MM.1S (cell line): ENCODE results near the gene GLIS2.

Experiments used
- DNase-seq: peaks from one replicate; pipeline ENCODE4 v3.0.0-alpha.2; 2015
- H2AFZ ChIP-seq: fragments of 300-600 bp; sonication (generic); 2 replicates; pipeline ENCODE4 v1.6.0; 2016; ENCODE audit warnings: antibody characterized with exemption, low read length
- H3F3A ChIP-seq: fragments of 300-600 bp; sonication (generic); 2 replicates; pipeline ENCODE4 v1.6.1; 2016; ENCODE audit warnings: mild to moderate bottlenecking, antibody characterized with exemption, low read length, moderate library complexity, mixed read lengths; ENCODE audit not compliant: insufficient read depth
- H3K27ac ChIP-seq: fragments of 300-600 bp; sonication (generic); 2 replicates; pipeline ENCODE4 v1.5.1; 2016; ENCODE audit warnings: mild to moderate bottlenecking, low read length
- H3K27me3 ChIP-seq: fragments of 300-600 bp; sonication (generic); replicated peaks from 2 replicates; pipeline ENCODE4 v1.6.0; 2016; ENCODE audit warnings: low read length; ENCODE audit not compliant: insufficient read depth
- H3K36me3 ChIP-seq: fragments of 300-600 bp; sonication (generic); replicated peaks from 2 replicates; pipeline ENCODE4 v1.6.1; 2016; ENCODE audit warnings: mild to moderate bottlenecking, low read length, mixed read lengths; ENCODE audit not compliant: insufficient read depth
- H3K4me1 ChIP-seq: fragments of 300-600 bp; sonication (generic); 2 replicates; pipeline ENCODE4 v1.6.1; 2016; ENCODE audit warnings: low read length, mixed read lengths
- H3K4me2 ChIP-seq: fragments of 300-600 bp; sonication (generic); 2 replicates; pipeline ENCODE4 v1.6.0; 2016; ENCODE audit warnings: low read depth, low read length
- H3K4me3 ChIP-seq: fragments of 300-600 bp; sonication (generic); 2 replicates; pipeline ENCODE4 v1.5.1; 2016; ENCODE audit warnings: low read length, mixed read lengths
- H3K79me2 ChIP-seq: fragments of 300-600 bp; sonication (generic); 2 replicates; pipeline ENCODE4 v1.6.1; 2016; ENCODE audit warnings: mixed run types, low read length, mixed read lengths
- H3K9ac ChIP-seq: fragments of 300-600 bp; sonication (generic); 2 replicates; pipeline ENCODE4 v1.6.1; 2016; ENCODE audit warnings: low read length, mixed read lengths
- H3K9me2 ChIP-seq: fragments of 300-600 bp; sonication (generic); replicated peaks from 2 replicates; pipeline ENCODE4 v1.6.1; 2016; ENCODE audit warnings: mild to moderate bottlenecking, low read length, mixed read lengths; ENCODE audit not compliant: insufficient read depth
- H3K9me3 ChIP-seq: fragments of 300-600 bp; sonication (generic); replicated peaks from 2 replicates; pipeline ENCODE4 v1.6.1; 2016; ENCODE audit warnings: mild to moderate bottlenecking, low read length, mixed read lengths; ENCODE audit not compliant: insufficient read depth
- H4K20me1 ChIP-seq: fragments of 300-600 bp; sonication (generic); 2 replicates; pipeline ENCODE4 v1.6.1; 2016; ENCODE audit warnings: mild to moderate bottlenecking, low read length, moderate library complexity, mixed read lengths; ENCODE audit not compliant: insufficient read depth
- CTCF ChIP-seq: fragments of 300-600 bp; sonication (generic); IDR thresholded peaks from 2 replicates; pipeline ENCODE4 v1.5.1; 2016; ENCODE audit warnings: antibody characterized with exemption, low read length, mixed read lengths
- EZH2 ChIP-seq: fragments of 300-600 bp; sonication (generic); optimal IDR thresholded peaks from 2 replicates; pipeline ENCODE3; 2017; ENCODE audit warnings: low read depth, mild to moderate bottlenecking, antibody characterized with exemption, low read length, mixed read lengths
- EZH2phosphoT487 ChIP-seq: fragments of 300-600 bp; sonication (generic); IDR thresholded peaks from 2 replicates; pipeline ENCODE4 v1.6.1; 2018; ENCODE audit warnings: antibody characterized with exemption, low read length

Gene GLIS2

GRCh38 chr16:4358236-4358635 lies 42.4 kb downstream of the GLIS2 start:
- Histone ChIP-seq H3K4me3 (no peak overlapping the region), H3K27ac (no peak overlapping the region), H2AFZ (no peak overlapping the region), H3K9me2 (no peaks in the 10 kb centered on the region), H3F3A (0 out of 2 replicates have a peak, but pooled peaks cover 5% of the 10 kb centered on the region), H3K9me3 (no peaks in the 10 kb centered on the region), H4K20me1 (no peaks in the 10 kb centered on the region), H3K27me3 (no peaks in the 10 kb centered on the region), H3K4me2 (no peak overlapping the region), H3K4me1 (no peaks in the 10 kb centered on the region), H3K36me3 (no peaks in the 10 kb centered on the region; the same call in 1 of the 2 replicates), H3K79me2 (no peaks in the 10 kb centered on the region), H3K9ac (no peak overlapping the region)
- DNase-seq = no peak
- TF ChIP-seq CTCF = no peak

- Histone ChIP-seq H3K9me2 (no peaks in the 10 kb centered on the region), H3K79me2 (no peaks in the 10 kb centered on the region), H3K36me3 (no peaks in the 10 kb centered on the region; the same call in 1 of the 2 replicates), H3K4me2 (no peak overlapping the region), H3K4me3 (no peak overlapping the region), H3K9ac (no peak overlapping the region), H3K27me3 (no peaks in the 10 kb centered on the region), H3K4me1 (no peaks in the 10 kb centered on the region), H3K9me3 (no peaks in the 10 kb centered on the region), H3K27ac (no peak overlapping the region), H3F3A (0 out of 2 replicates have a peak, but pooled peaks cover 4% of the 10 kb centered on the region), H2AFZ (no peak overlapping the region), H4K20me1 (no peaks in the 10 kb centered on the region)
- DNase-seq = no peak
- TF ChIP-seq EZH2phosphoT487 (no peak), CTCF (peak; percentile 87)
Measured at GRCh38 chr16:4358831-4359561, 43.1 kb downstream of the GLIS2 start.

- no peak overlapping the region for H3K4me3 ChIP-seq
- TF ChIP-seq EZH2 (no peak), CTCF (no peak), EZH2phosphoT487 (no peak)
- no peaks in the 10 kb centered on the region for H4K20me1 ChIP-seq
- H3K4me2 ChIP-seq = no peak overlapping the region
- H3K79me2 ChIP-seq = no peaks in the 10 kb centered on the region
- H3K9ac ChIP-seq = no peak overlapping the region
- H3K27me3 ChIP-seq = no peaks in the 10 kb centered on the region
- no peaks in the 10 kb centered on the region for H3F3A ChIP-seq
- no peaks in the 10 kb centered on the region; the same call in 1 of the 2 replicates for H3K36me3 ChIP-seq
- no peaks in the 10 kb centered on the region for H3K4me1 ChIP-seq
- H3K9me3 ChIP-seq = no peaks in the 10 kb centered on the region
- H3K9me2 ChIP-seq = no peaks in the 10 kb centered on the region
- no peak overlapping the region for H2AFZ ChIP-seq
- DNase-seq = no peak
- no peak overlapping the region for H3K27ac ChIP-seq
Measured at GRCh38 chr16:4359914-4360313, 44.0 kb downstream of the GLIS2 start.
